Mesendoderm (in vitro differentiated cells): ENCODE data around the gene NLGN1.

Experiments used
- DNase-seq: peaks from one replicate; pipeline ENCODE4 v3.0.0; 2013
- H2AK5ac ChIP-seq: 2 replicates; pipeline ENCODE4 v1.6.1; 2013; ENCODE audit warnings: low read length, inconsistent platforms
- H2BK120ac ChIP-seq: 2 replicates; pipeline ENCODE4 v1.6.1; 2013; ENCODE audit warnings: low read depth, mild to moderate bottlenecking, low read length, moderate library complexity, mixed read lengths
- H2BK15ac ChIP-seq: replicated peaks from 2 replicates; pipeline ENCODE4 v1.6.1; 2013; ENCODE audit warnings: low read depth, mild to moderate bottlenecking, moderate library complexity
- H2BK5ac ChIP-seq: 2 replicates; pipeline ENCODE4 v1.6.1; 2013; ENCODE audit warnings: low read length, inconsistent platforms
- H3K18ac ChIP-seq: 2 replicates; pipeline ENCODE4 v1.6.1; 2013; ENCODE audit warnings: mild to moderate bottlenecking, low read length, mixed read lengths
- H3K23ac ChIP-seq: one replicate; pipeline ENCODE4 v1.6.1; 2013; ENCODE audit warnings: low read length
- H3K27ac ChIP-seq: 2 replicates; pipeline ENCODE4 v1.5.1; 2013; ENCODE audit warnings: low read depth, mild to moderate bottlenecking, inconsistent platforms, low read length, moderate library complexity
- H3K27me3 ChIP-seq: 2 replicates; pipeline ENCODE4 v1.6.1; 2013; ENCODE audit warnings: low read length, control low read depth, mild to moderate bottlenecking, inconsistent platforms; ENCODE audit not compliant: insufficient read depth, poor library complexity
- H3K36me3 ChIP-seq: 2 replicates; pipeline ENCODE4 v1.6.1; 2013; ENCODE audit warnings: low read length, inconsistent platforms; ENCODE audit not compliant: control insufficient read depth, insufficient read depth
- H3K4ac ChIP-seq: one replicate; pipeline ENCODE4 v1.6.1; 2013; ENCODE audit warnings: low read depth, mild to moderate bottlenecking, low read length, moderate library complexity
- H3K4me1 ChIP-seq: 2 replicates; pipeline ENCODE4 v1.6.1; 2013; ENCODE audit warnings: low read depth, low read length, inconsistent platforms; ENCODE audit not compliant: control insufficient read depth
- H3K4me2 ChIP-seq: 2 replicates; pipeline ENCODE4 v1.6.1; 2013; ENCODE audit warnings: low read length
- H3K4me3 ChIP-seq: 2 replicates; pipeline ENCODE4 v1.5.1; 2013; ENCODE audit warnings: mild to moderate bottlenecking, low read length
- H3K56ac ChIP-seq: one replicate; pipeline ENCODE4 v1.6.1; 2013; ENCODE audit warnings: low read length
- H3K79me1 ChIP-seq: 2 replicates; pipeline ENCODE4 v1.6.1; 2013; ENCODE audit warnings: low read length, inconsistent platforms
- H3K79me2 ChIP-seq: 2 replicates; pipeline ENCODE4 v1.6.1; 2013; ENCODE audit warnings: mild to moderate bottlenecking, low read length; ENCODE audit not compliant: control insufficient read depth, insufficient read depth
- H3K9ac ChIP-seq: 2 replicates; pipeline ENCODE4 v1.6.1; 2013; ENCODE audit warnings: low read length, inconsistent platforms
- H4K5ac ChIP-seq: one replicate; pipeline ENCODE4 v1.6.1; 2013; ENCODE audit warnings: low read length
- H4K8ac ChIP-seq: one replicate; pipeline ENCODE4 v1.6.1; 2013; ENCODE audit warnings: low read depth, mild to moderate bottlenecking, control low read depth, low read length, moderate library complexity
- WGBS: extraction: QIAGEN DNeasy Blood & Tissue Kit; methylation state at CpG from one replicate; pipeline ENCODE4 v1.1.7; 2013; ENCODE audit warnings: low lambda C conversion rate, missing lambda C conversion rate; ENCODE audit not compliant: insufficient coverage; ENCODE audit errors: extremely low coverage; 5-methylcytosine and 5-hydroxymethylcytosine counted together

Gene NLGN1

DNA sequence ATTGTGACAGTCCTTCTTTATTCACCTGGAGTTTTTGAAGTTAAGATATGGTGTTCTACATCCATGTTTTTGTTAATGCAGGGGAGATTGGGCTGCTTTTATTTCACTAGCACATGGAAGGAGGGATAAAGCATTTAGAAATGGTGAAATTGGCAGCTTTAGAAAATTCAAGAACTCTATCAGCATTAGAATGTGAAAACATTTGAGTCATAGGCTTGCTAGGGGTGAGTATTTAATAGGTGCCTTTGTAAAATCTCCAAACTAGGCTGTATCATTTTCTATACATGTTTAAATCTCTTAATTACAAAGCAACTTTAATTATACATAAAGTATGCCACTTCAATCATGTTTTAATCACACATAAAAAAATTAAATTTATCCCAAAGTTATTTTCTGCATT lies 12.9 kb downstream of the NLGN1 start:
- no peak overlapping the region for H3K4me3 ChIP-seq
- no peak overlapping the region for H4K8ac ChIP-seq
- H3K79me1 ChIP-seq: no peaks in the 10 kb centered on the region
- no peaks in the 10 kb centered on the region for H3K27me3 ChIP-seq
- no peak overlapping the region for H3K9ac ChIP-seq
- H2BK5ac ChIP-seq: no peak overlapping the region
- peaks cover 2% of the 10 kb centered on the region for H3K4me1 ChIP-seq
- H3K27ac ChIP-seq: no peak overlapping the region
- H2BK120ac ChIP-seq: no peak overlapping the region
- DNase-seq: no peak
- no peak overlapping the region for H3K56ac ChIP-seq
- no peak overlapping the region for H2AK5ac ChIP-seq
- H3K18ac ChIP-seq: no peak overlapping the region
- no peaks in the 10 kb centered on the region for H3K36me3 ChIP-seq
- no peak overlapping the region for H3K23ac ChIP-seq
- no peak overlapping the region for H2BK15ac ChIP-seq
- no peak overlapping the region for H3K4ac ChIP-seq
- no peaks in the 10 kb centered on the region for H3K79me2 ChIP-seq
- H4K5ac ChIP-seq: no peak overlapping the region
- H3K4me2 ChIP-seq: no peak overlapping the region

- H3K79me2 ChIP-seq: no peaks in the 10 kb centered on the region
- H2BK15ac ChIP-seq: peak overlapping the region; percentile 13
- no peak overlapping the region for H2BK120ac ChIP-seq
- no peak overlapping the region for H3K23ac ChIP-seq
- H3K4me2 ChIP-seq: no peak overlapping the region
- H3K9ac ChIP-seq: no peak overlapping the region
- H3K4me3 ChIP-seq: no peak overlapping the region
- no peak overlapping the region for H2AK5ac ChIP-seq
- H3K27me3 ChIP-seq: no peaks in the 10 kb centered on the region
- H3K4ac ChIP-seq: no peak overlapping the region
- H4K8ac ChIP-seq: no peak overlapping the region
- peaks cover 2% of the 10 kb centered on the region for H3K4me1 ChIP-seq
- no CpG with 5 or more reads among the region's 1 CpG for WGBS
- no peak overlapping the region for H3K56ac ChIP-seq
- H3K79me1 ChIP-seq: no peaks in the 10 kb centered on the region
- no peak overlapping the region for H3K27ac ChIP-seq
- DNase-seq: no peak
- H2BK5ac ChIP-seq: no peak overlapping the region
- H3K36me3 ChIP-seq: no peaks in the 10 kb centered on the region
- peak overlapping the region; percentile 81 for H3K18ac ChIP-seq
- no peak overlapping the region for H4K5ac ChIP-seq
Measured at GRCh38 chr3:173410849-173411248, 13.3 kb downstream of the NLGN1 start.

- no CpG with 5 or more reads among the region's 5 CpGs for WGBS
- peak; percentile 25 for DNase-seq
- H3K9ac ChIP-seq: no peak overlapping the region
Measured at GRCh38 chr3:173411375-173411973, 13.9 kb downstream of the NLGN1 start.

DNA sequence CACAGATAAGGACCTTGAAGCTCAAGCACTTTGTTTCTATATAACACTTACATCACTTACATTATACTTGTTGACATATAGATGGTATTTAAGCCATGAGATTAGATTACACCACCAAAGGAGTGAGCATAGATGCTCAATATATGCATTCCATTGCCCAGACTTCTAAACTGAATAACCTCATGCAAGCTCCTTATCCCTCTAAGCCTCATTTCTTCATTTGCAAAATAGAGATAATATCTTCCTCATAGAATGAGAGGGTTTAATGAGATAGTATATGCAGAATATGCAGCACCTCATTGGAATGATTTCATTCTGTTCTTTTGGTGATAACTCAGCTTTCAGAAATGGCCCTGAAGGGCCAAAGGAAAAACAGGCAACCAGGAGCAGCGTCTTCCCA lies 18.5 kb downstream of the NLGN1 start:
- no peak overlapping the region for H3K9ac ChIP-seq
- H4K8ac ChIP-seq: no peak overlapping the region
- no peak overlapping the region for H3K56ac ChIP-seq
- H3K36me3 ChIP-seq: no peaks in the 10 kb centered on the region
- H3K79me2 ChIP-seq: no peaks in the 10 kb centered on the region
- H3K27ac ChIP-seq: no peak overlapping the region
- no peaks in the 10 kb centered on the region for H3K4me1 ChIP-seq
- H3K4me3 ChIP-seq: no peak overlapping the region
- no peaks in the 10 kb centered on the region for H3K79me1 ChIP-seq
- H4K5ac ChIP-seq: no peak overlapping the region
- H3K18ac ChIP-seq: no peak overlapping the region
- no peak overlapping the region for H3K23ac ChIP-seq
- H2BK5ac ChIP-seq: no peak overlapping the region
- H3K27me3 ChIP-seq: no peaks in the 10 kb centered on the region
- peak; percentile 56 for DNase-seq
- H2BK15ac ChIP-seq: no peak overlapping the region
- no peak overlapping the region for H2AK5ac ChIP-seq
- no peak overlapping the region for H2BK120ac ChIP-seq
- H3K4me2 ChIP-seq: no peak overlapping the region
- no CpG with 5 or more reads among the region's 1 CpG for WGBS
- H3K4ac ChIP-seq: no peak overlapping the region

More at GRCh38 chr3:173411375-173411973, 13.9 kb downstream of the NLGN1 start:
- peak overlapping the region; percentile 81 for H3K18ac ChIP-seq
- H3K23ac ChIP-seq: no peak overlapping the region
- no peaks in the 10 kb centered on the region for H3K79me2 ChIP-seq
- H3K79me1 ChIP-seq: no peaks in the 10 kb centered on the region
- no peak overlapping the region for H3K4me3 ChIP-seq
- H3K4me2 ChIP-seq: no peak overlapping the region
- H3K36me3 ChIP-seq: no peaks in the 10 kb centered on the region
- no peak overlapping the region for H3K27ac ChIP-seq
- H3K4ac ChIP-seq: no peak overlapping the region
- peak overlapping the region; percentile 13 for H2BK15ac ChIP-seq
- H3K56ac ChIP-seq: no peak overlapping the region
- no peak overlapping the region for H2BK120ac ChIP-seq
- H2BK5ac ChIP-seq: no peak overlapping the region
- no peaks in the 10 kb centered on the region for H3K27me3 ChIP-seq
- peaks cover 2% of the 10 kb centered on the region for H3K4me1 ChIP-seq
- H4K8ac ChIP-seq: peak overlapping the region; percentile 76
- no peak overlapping the region for H4K5ac ChIP-seq
- H2AK5ac ChIP-seq: no peak overlapping the region

- Histone ChIP-seq H3K4me2 (no peak overlapping the region), H3K56ac (no peak overlapping the region), H2BK120ac (no peak overlapping the region), H4K5ac (no peak overlapping the region), H3K4me1 (no peaks in the 10 kb centered on the region), H2BK5ac (no peak overlapping the region), H4K8ac (no peak overlapping the region), H3K27me3 (no peaks in the 10 kb centered on the region), H2BK15ac (no peak overlapping the region), H3K27ac (no peak overlapping the region), H3K4ac (no peak overlapping the region), H3K18ac (no peak overlapping the region), H3K36me3 (no peaks in the 10 kb centered on the region), H3K23ac (no peak overlapping the region), H3K9ac (no peak overlapping the region), H3K79me1 (no peaks in the 10 kb centered on the region), H2AK5ac (no peak overlapping the region), H3K79me2 (no peaks in the 10 kb centered on the region), H3K4me3 (no peak overlapping the region)
- no CpG with 5 or more reads among the region's 5 CpGs for WGBS
- no peak for DNase-seq
Measured at GRCh38 chr3:173429076-173429475, 31.5 kb downstream of the NLGN1 start.

DNA sequence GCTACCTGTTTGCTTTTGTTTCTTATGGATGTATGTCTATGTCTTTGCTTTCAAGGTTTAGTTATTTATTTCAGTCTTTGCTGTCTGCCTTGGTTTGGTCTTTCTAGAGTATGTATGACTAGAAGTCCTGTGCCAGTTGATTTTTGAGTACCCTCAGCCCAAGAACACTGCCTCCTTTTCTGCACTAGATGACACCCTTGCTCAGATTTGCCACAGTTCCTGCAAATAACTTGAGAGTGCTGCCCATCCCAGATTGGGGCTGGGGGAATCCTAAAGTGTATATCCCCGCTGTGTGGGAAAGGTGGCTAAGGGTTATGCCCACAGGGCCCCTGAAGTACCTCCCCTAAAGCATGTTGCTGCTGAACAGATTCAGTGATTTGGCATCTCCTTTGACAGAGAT lies 32.0 kb downstream of the NLGN1 start:
- Histone ChIP-seq H3K79me2 (no peaks in the 10 kb centered on the region), H3K27ac (no peak overlapping the region), H3K27me3 (no peaks in the 10 kb centered on the region), H3K56ac (no peak overlapping the region), H3K4me1 (no peaks in the 10 kb centered on the region), H4K8ac (no peak overlapping the region), H3K4ac (no peak overlapping the region), H4K5ac (no peak overlapping the region), H3K79me1 (no peaks in the 10 kb centered on the region), H3K9ac (no peak overlapping the region), H3K4me3 (no peak overlapping the region), H3K4me2 (no peak overlapping the region), H3K18ac (no peak overlapping the region), H3K36me3 (no peaks in the 10 kb centered on the region), H2BK15ac (no peak overlapping the region), H2BK5ac (no peak overlapping the region), H2BK120ac (no peak overlapping the region), H3K23ac (no peak overlapping the region), H2AK5ac (no peak overlapping the region)
- DNase-seq: peak; percentile 3
- WGBS: no CpG with 5 or more reads among the region's 1 CpG
